Tibial nerve (tissue), 4 donors: ENCODE results near the gene PIGQ.

Experiments used
- CTCF ChIP-seq, 5 experiments: fragments of 200-600 bp in 3 of 5; fragments of 450-650 bp in 2 of 5; sonication (generic) in 3 of 5; IDR thresholded peaks; one replicate each; pipeline ENCODE4 v1.5.1; 2016 to 2019; ENCODE audit warnings: antibody characterized with exemption in 5 of 5, mild to moderate bottlenecking in 3 of 5, moderate library complexity in 2 of 5
- EP300 ChIP-seq, 2 donors: sonication (generic); formaldehyde crosslinking; IDR thresholded peaks; one replicate each; pipeline ENCODE4 v1.6.1; 2017; ENCODE audit warnings: antibody characterized with exemption in 2 of 2, mild to moderate bottlenecking in 1 of 2
- POLR2A ChIP-seq, 2 donors: fragments of 450-650 bp; IDR thresholded peaks; one replicate each; pipeline ENCODE4 v1.6.1; 2017; ENCODE audit warnings: antibody characterized with exemption in 2 of 2, mild to moderate bottlenecking in 2 of 2, moderate library complexity in 2 of 2

- no peak for TF ChIP-seq CTCF (IDR thresholded peaks at IDR 0.05)
- no peak for TF ChIP-seq EP300 (IDR thresholded peaks at IDR 0.05)
- TF ChIP-seq POLR2A (IDR thresholded peaks at IDR 0.05) = no peak
Measured at GRCh38 chr16:560204-560700, 9.5 kb upstream of the PIGQ start, which contains the start of gene PRR35.
